Measurements from ENCODE around the gene INSYN2B.

DNA sequence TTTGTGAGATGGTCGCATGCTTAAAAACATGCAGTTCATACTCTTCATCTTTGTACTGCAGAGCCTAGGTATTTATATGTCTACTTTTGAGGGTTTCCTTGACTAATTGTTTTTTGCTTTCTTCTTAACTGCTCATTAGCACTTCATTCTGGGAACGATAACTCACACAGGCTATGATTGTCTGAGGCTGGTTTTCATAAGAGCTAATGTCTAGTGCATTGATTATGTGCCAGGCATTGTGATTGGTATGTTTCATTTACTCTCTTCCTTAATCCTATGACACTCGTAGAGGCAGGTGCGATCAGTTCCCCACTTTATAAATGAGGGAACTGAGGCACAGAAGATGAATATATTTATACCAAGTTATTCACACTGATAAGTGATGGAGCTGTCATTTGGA is 93.6 kb downstream of the INSYN2B start:
- TF ChIP-seq EZH2 (IDR thresholded peaks at IDR 0.05; ENCODE audit: borderline replicate concordance, insufficient read depth, low read depth, low read length, poor library complexity, severe bottlenecking) (no peak), CTCF (IDR thresholded peaks at IDR 0.05) (no peak)

All from B cell (primary cell).